CD4-positive, CD25-positive, alpha-beta regulatory T cell (primary cell): ENCODE data around the gene ACTN4. TPM values are rescaled to one million over a fixed set of nuclear protein-coding genes. Genes with fewer than 3 reads are reported as not detected.
"Not testable (repeated sequence)": the region's sequence is repeated elsewhere in the genome, so short reads cannot be mapped to it uniquely, and the experiment has no call there.

ENCODE experiments used
- ATAC-seq, 2 donors: fragments of 150-1000 bp; cut with Tn5 transposase; one replicate each; pipeline ENCODE4 v1.10.0; 2021; ENCODE audit warnings: low read depth in 2 of 2, moderate number of reproducible peaks in 2 of 2, moderate library complexity in 1 of 2
- DNase-seq, 3 donors: peaks; one replicate each; pipeline versions ENCODE4 v3.0.0 to v3.0.0-alpha.2; 2012 to 2022; ENCODE audit warnings: mixed read lengths in 1 of 3
- H3K27ac ChIP-seq: one replicate; pipeline ENCODE4 v1.7.0; 2013; ENCODE audit warnings: mild to moderate bottlenecking, low read length; ENCODE audit not compliant: insufficient read depth, poor library complexity, severe bottlenecking
- H3K27me3 ChIP-seq: one replicate; pipeline ENCODE4 v1.7.0; 2013; ENCODE audit warnings: low read length; ENCODE audit not compliant: control insufficient read depth, insufficient read depth
- H3K36me3 ChIP-seq: one replicate; pipeline ENCODE4 v1.7.0; 2013; ENCODE audit warnings: mild to moderate bottlenecking, low read length, moderate library complexity; ENCODE audit not compliant: control insufficient read depth, insufficient read depth
- H3K4me1 ChIP-seq: 2 replicates; pipeline ENCODE4 v1.7.0; 2013; ENCODE audit warnings: mild to moderate bottlenecking, low read length; ENCODE audit not compliant: insufficient read depth, control insufficient read depth, poor library complexity, severe bottlenecking
- H3K4me3 ChIP-seq: one replicate; pipeline ENCODE4 v1.7.0; 2013; ENCODE audit warnings: low read depth, mild to moderate bottlenecking, low read length, moderate library complexity
- H3K9me3 ChIP-seq, 2 experiments: 1 replicate in 1 of 2; 2 replicates in 1 of 2; pipeline ENCODE4 v1.7.0; 2013; ENCODE audit warnings: low read length in 2 of 2, mild to moderate bottlenecking in 1 of 2, moderate library complexity in 1 of 2; ENCODE audit not compliant: control insufficient read depth in 2 of 2
- H3K27ac Mint-ChIP-seq, 3 donors: one replicate each; pipeline ENCODE4 v1.8.0; 2020 to 2022; ENCODE audit warnings: mild to moderate bottlenecking in 3 of 3, mixed read lengths in 3 of 3, moderate library complexity in 2 of 3
- H3K27me3 Mint-ChIP-seq: one replicate; pipeline ENCODE4 v1.8.0; 2022; ENCODE audit warnings: mild to moderate bottlenecking, mixed read lengths
- H3K36me3 Mint-ChIP-seq: one replicate; pipeline ENCODE4 v1.8.0; 2020; ENCODE audit warnings: mixed read lengths
- H3K4me1 Mint-ChIP-seq, 4 donors: one replicate each; pipeline ENCODE4 v1.8.0; 2020 to 2022; ENCODE audit warnings: mixed read lengths in 4 of 4, mild to moderate bottlenecking in 1 of 4
- H3K4me3 Mint-ChIP-seq, 4 donors: one replicate each; pipeline ENCODE4 v1.8.0; 2020 to 2022; ENCODE audit warnings: mild to moderate bottlenecking in 4 of 4, mixed read lengths in 4 of 4, moderate library complexity in 3 of 4
- H3K9me3 Mint-ChIP-seq, 7 donors: one replicate each; pipeline ENCODE4 v1.8.0; 2020 to 2022; ENCODE audit warnings: mixed read lengths in 7 of 7, mild to moderate bottlenecking in 3 of 7, moderate library complexity in 2 of 7
- polyA plus RNA-seq, 4 donors: library from polyadenylated mRNA; unstranded; fragments of 300-500 nt; fragmentation: Illumina TruSeq; gene quantifications; one replicate each; pipeline ENCODE4 v1.2.3, GENCODE V29; 2021
- total RNA-seq: library from RNA; stranded (reverse); gene quantifications from one replicate; pipeline ENCODE4 v1.2.3, GENCODE V29; 2022

ACTN4 gene
- total RNA-seq, result 323 TPM
- polyA plus RNA-seq, result 10 to 100 TPM; 11.2 to 22.2 (median 15.7) TPM

DNA sequence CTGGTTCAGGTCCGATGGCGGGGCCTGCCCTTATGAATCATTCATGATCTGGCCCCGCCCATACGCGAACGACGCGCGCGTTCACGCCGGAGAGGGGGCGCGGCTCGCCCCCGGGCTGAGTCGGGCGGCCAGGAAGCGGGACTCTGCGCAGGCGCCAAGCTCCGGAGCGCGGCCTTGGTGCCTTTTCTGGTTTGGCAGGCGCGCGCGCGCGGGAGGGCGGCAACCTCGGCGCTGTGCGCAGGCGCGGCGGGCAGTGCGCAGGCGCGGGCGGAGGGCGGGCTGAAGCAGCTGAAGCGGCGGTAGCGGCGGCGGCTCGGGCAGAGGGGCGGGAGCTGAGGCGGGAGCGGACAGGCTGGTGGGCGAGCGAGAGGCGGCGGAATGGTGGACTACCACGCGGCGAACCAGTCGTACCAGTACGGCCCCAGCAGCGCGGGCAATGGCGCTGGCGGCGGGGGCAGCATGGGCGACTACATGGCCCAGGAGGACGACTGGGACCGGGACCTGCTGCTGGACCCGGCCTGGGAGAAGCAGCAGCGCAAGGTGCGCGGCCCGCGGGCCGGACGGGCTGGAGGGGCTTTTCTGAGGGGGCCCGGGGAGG is at the start of gene ACTN4:
ACTN4 (plus strand) TSS at position 282 of the 598 bp plus-strand sequence; CDS start at position 379, 97 bp downstream.
- H3K36me3 Mint-ChIP-seq, result peaks cover 2% of the 10 kb centered on the region
- H3K27ac Mint-ChIP-seq, result peak within 1 kb of the TSS; percentile 95 to 98 (median 95)
- peaks cover 46% of the 10 kb centered on the region for H3K4me1 ChIP-seq
- H3K27me3 ChIP-seq, result no peaks in the 10 kb centered on the region
- ATAC-seq, result peak; percentile 87 to 90
- no peaks in the 10 kb centered on the region for H3K27me3 Mint-ChIP-seq
- H3K36me3 ChIP-seq, result no peaks in the 10 kb centered on the region
- peak within 1 kb of the TSS; percentile 75 for H3K27ac ChIP-seq
- H3K4me3 ChIP-seq, result peak within 1 kb of the TSS; percentile 97
- H3K4me1 Mint-ChIP-seq, result peaks cover 5 to 50% (median 33%) of the 10 kb centered on the region in 4 donors
- H3K4me3 Mint-ChIP-seq, result peak within 1 kb of the TSS; percentile 91 to 98 (median 96)
- peak; percentile 98 to 100 (median 100) for DNase-seq
- H3K9me3 ChIP-seq, result no peaks in the 10 kb centered on the region
- H3K9me3 Mint-ChIP-seq, result peaks cover 0 to 2% (median 0%) of the 10 kb centered on the region in 7 donors

DNA sequence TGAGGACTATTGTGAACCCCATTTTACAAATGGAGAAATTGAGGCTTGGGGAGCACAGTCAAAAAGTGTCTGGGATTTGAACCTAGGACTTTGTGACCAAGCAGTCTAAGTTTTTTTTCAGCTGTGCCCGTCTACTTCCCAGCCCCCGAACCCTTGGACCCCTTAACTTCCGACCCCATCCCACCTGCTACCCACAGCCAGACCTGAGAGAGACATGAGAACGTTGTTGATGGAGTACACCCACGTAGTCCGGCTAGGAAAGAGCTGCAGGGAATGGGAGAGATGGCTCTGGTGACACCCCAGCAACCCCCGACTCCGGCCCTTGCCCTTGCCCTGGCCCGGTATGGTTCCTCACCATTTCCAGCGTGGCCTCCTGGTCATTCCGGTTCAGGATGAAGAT is 47.7 kb upstream of the ACTN4 start:
- no peaks in the 10 kb centered on the region for H3K27me3 ChIP-seq
- Mint-ChIP-seq H3K27me3 (no peaks in the 10 kb centered on the region), H3K4me1 (peaks cover 0 to 9% (median 1%) of the 10 kb centered on the region in 4 donors), H3K27ac (no peak overlapping the region), H3K9me3 (no peaks in the 10 kb centered on the region), H3K36me3 (peaks cover 23% of the 10 kb centered on the region), H3K4me3 (no peak overlapping the region)
- no peak overlapping the region for H3K27ac ChIP-seq
- no peak for ATAC-seq
- no peaks in the 10 kb centered on the region for H3K4me1 ChIP-seq
- no peak overlapping the region for H3K4me3 ChIP-seq
- no peaks in the 10 kb centered on the region for H3K9me3 ChIP-seq
- H3K36me3 ChIP-seq, result peaks cover 37% of the 10 kb centered on the region
- no peak for DNase-seq

DNA sequence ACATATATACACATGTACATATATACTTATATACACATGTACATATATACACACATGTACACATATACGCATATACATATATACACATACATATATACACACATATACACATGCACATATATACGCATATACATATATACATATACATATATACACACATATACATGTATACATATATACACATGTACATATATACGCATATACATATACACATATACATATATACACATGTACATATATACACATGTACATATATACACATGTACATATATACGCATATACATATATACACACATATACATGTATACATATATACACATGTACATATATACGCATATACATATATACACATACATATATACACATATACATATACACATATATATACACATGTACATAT is 44.6 kb upstream of the ACTN4 start:
- not testable (repeated sequence) for H3K9me3 Mint-ChIP-seq, H3K9me3 ChIP-seq, H3K4me1 ChIP-seq, ATAC-seq, H3K4me3 Mint-ChIP-seq, H3K27ac Mint-ChIP-seq, DNase-seq, H3K4me3 ChIP-seq, H3K27me3 ChIP-seq, H3K4me1 Mint-ChIP-seq, H3K27ac ChIP-seq, H3K27me3 Mint-ChIP-seq
- H3K36me3 ChIP-seq, result peaks cover 40% of the 10 kb centered on the region
- H3K36me3 Mint-ChIP-seq, result peaks cover 17% of the 10 kb centered on the region

DNA sequence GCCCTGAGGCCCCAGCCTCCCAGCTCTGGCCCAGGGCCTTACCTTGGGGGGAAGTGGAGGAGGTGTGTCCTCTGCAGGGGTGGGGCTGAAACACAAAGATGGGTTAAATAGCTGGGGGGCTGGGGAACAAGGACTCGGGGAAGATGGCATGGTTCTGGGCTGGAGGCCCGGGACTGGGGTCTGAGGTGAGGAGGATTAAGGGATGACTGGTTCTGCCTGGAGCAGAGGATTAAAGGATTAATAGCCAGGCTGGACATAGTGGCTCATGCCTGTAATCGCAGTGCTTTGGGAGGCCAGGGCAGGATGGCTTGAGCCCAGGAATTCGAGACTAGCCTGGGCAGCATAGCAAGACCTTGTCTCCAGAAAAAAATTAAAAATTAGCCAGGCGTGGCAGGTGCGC is 41.3 kb upstream of the ACTN4 start:
- Histone ChIP-seq H3K9me3 (no peaks in the 10 kb centered on the region), H3K4me1 (no peaks in the 10 kb centered on the region), H3K27ac (no peak overlapping the region), H3K4me3 (no peak overlapping the region), H3K36me3 (peaks cover 51% of the 10 kb centered on the region), H3K27me3 (no peaks in the 10 kb centered on the region)
- Mint-ChIP-seq H3K36me3 (peaks cover 24% of the 10 kb centered on the region), H3K4me1 (peaks cover 0 to 9% (median 1%) of the 10 kb centered on the region in 4 donors), H3K27ac (no peak overlapping the region), H3K4me3 (no peak overlapping the region), H3K9me3 (peaks cover 0 to 1% (median 0%) of the 10 kb centered on the region in 7 donors), H3K27me3 (no peaks in the 10 kb centered on the region)
- ATAC-seq (no peak), DNase-seq (no peak)

DNA sequence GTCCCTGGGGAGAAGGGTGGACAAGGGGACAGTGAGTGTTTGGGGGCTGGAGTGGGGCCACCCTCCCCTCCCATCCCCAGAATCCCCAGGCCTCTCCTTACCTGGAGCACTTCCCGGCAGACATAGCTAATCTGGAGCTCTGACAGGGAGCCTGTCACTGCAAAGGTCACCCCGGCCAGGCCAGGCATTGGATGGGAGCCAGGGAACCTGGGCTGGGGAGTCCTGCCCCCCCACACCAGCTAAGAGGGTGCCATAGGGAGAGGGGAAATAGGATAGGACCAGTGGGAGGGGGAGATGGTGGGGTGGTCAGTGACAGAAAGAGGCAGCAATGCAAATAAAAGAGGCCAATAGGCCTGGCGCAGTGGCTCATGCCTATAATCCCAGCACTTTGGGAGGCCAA is 33.2 kb upstream of the ACTN4 start:
- DNase-seq (no peak), ATAC-seq (no peak)
- Histone ChIP-seq H3K9me3 (no peaks in the 10 kb centered on the region), H3K27me3 (no peaks in the 10 kb centered on the region), H3K4me3 (no peak overlapping the region), H3K27ac (no peak overlapping the region), H3K4me1 (peaks cover 46% of the 10 kb centered on the region), H3K36me3 (peaks cover 44% of the 10 kb centered on the region)
- peaks cover 5 to 69% (median 21%) of the 10 kb centered on the region in 4 donors for H3K4me1 Mint-ChIP-seq
- peak overlapping the region in 3 of 4 donors; percentile 13 to 97 (median 31) for H3K4me3 Mint-ChIP-seq
- peaks cover 0 to 1% (median 0%) of the 10 kb centered on the region in 7 donors for H3K9me3 Mint-ChIP-seq
- H3K27me3 Mint-ChIP-seq, result no peaks in the 10 kb centered on the region
- peaks cover 41% of the 10 kb centered on the region for H3K36me3 Mint-ChIP-seq
- no peak overlapping the region for H3K27ac Mint-ChIP-seq

DNA sequence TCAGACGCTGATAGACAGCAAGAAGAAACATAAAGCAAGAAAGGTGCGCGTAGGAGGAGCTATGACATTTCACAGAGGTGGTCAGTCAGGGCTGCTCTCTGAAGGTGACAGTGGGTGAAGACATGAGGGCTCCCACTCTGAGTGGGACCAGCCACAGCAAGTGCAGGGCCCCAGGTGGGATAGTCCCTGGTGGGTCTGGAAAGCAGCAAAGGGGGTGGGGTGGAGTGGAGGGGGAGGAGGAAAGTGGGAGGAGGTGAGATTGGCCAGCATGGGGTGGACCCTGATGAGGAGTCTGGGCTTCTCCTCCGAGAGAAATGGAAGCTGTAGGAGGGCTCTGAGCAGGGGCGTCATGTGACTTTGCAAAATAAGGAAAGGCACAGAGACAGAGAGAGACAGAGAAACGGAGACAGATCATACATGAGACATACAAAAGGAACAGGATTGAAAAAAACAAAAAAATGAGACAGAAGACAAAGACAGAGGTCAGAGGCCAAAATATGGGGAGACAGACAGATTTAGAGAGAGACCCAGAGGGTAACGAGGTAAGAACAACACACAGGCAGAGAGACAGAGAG is 32.4 kb upstream of the ACTN4 start:
- H3K27me3 Mint-ChIP-seq, result no peaks in the 10 kb centered on the region
- H3K36me3 ChIP-seq, result peaks cover 36% of the 10 kb centered on the region

DNA sequence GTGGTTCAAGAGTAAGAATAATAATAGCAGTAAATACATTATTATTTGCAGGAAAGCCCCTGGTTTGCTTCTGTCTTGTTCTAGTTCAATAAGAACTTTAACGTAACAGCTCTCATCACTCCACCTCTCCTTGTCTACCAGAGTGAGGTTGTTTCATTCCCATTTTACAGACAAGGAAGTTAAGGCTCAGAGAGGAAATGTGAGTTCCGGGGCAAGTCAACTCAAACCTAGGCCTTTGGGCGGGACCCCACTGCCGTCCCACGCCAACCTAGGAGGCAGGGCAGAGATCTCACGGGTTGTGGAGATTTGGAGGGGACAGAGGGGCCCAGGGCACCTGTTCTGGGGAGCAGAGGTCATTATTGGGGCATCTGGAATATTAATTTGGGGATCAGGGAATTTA is 31.2 kb upstream of the ACTN4 start:
- peak overlapping the region; percentile 95 to 100 (median 98) for H3K4me3 Mint-ChIP-seq
- no peaks in the 10 kb centered on the region for H3K9me3 ChIP-seq
- H3K27ac Mint-ChIP-seq, result peak overlapping the region; percentile 95 to 100 (median 99)
- H3K4me1 Mint-ChIP-seq, result peaks cover 5 to 77% (median 26%) of the 10 kb centered on the region in 4 donors
- H3K27ac ChIP-seq, result peak overlapping the region; percentile 92
- H3K36me3 ChIP-seq, result peaks cover 33% of the 10 kb centered on the region
- H3K27me3 Mint-ChIP-seq, result no peaks in the 10 kb centered on the region
- H3K4me3 ChIP-seq, result peak overlapping the region; percentile 89
- H3K36me3 Mint-ChIP-seq, result peaks cover 25% of the 10 kb centered on the region
- H3K9me3 Mint-ChIP-seq, result no peaks in the 10 kb centered on the region
- DNase-seq (no peak), ATAC-seq (no peak)
- H3K27me3 ChIP-seq, result no peaks in the 10 kb centered on the region
- peaks cover 58% of the 10 kb centered on the region for H3K4me1 ChIP-seq

More for the DNA sequence above, 32.4 kb upstream of the ACTN4 start:
- DNase-seq (no peak), ATAC-seq (no peak)
- Histone ChIP-seq H3K4me3 (peak overlapping the region; percentile 47), H3K27me3 (no peaks in the 10 kb centered on the region), H3K4me1 (peaks cover 54% of the 10 kb centered on the region), H3K27ac (peak overlapping the region; percentile 10), H3K9me3 (no peaks in the 10 kb centered on the region)
- Mint-ChIP-seq H3K27ac (peak overlapping the region; percentile 65 to 89 (median 75)), H3K36me3 (peaks cover 34% of the 10 kb centered on the region), H3K4me3 (peak overlapping the region; percentile 66 to 97 (median 81)), H3K9me3 (no peaks in the 10 kb centered on the region), H3K4me1 (peaks cover 5 to 78% (median 27%) of the 10 kb centered on the region in 4 donors)
